ENCODE results near the gene CPED1.

DNA sequence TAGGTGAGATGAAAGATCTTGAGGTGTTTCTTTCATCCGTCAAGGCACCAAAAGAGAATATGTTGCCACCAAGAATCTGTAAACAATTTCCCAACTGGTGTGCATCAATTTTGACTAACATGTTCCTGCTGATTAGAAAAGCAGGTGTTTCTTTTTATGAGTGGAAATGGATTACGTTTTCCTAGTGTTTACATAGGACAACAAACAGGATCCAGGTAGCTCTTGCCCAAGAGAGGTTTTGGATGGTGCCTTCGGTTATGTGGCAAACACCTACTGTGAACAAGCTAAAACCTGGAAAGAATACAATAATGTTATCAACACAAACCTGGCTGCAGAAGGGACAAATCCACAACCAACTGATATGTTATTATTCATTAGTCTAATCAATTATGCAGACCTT is 286.7 kb downstream of the CPED1 start:
- TF ChIP-seq CTCF (IDR thresholded peaks at IDR 0.05): no peak
- no peak for TF ChIP-seq POLR2A (IDR thresholded peaks at IDR 0.05)
- no peak for TF ChIP-seq EP300 (IDR thresholded peaks at IDR 0.05)

All from tibial nerve (tissue), 4 donors.